K562 (cell line): ENCODE results near the gene NBEAL1. TPM values are rescaled to one million over a fixed set of nuclear protein-coding genes. Genes with fewer than 3 reads are reported as not detected.
A peak's percentile ranks its signal among the peaks of the same experiment; 100 is the strongest.
"Not testable (repeated sequence)": the region's sequence is repeated elsewhere in the genome, so short reads cannot be mapped to it uniquely, and the experiment has no call there.

Experiments
- ATAC-seq: fragments of 200-7000 bp; cut with Tn5 transposase; 3 replicates; pipeline ENCODE4 v1.9.1; 2020; ENCODE audit warnings: moderate library complexity
- BruUV-seq: library from RNA; stranded (reverse); fragments of 400-500 nt; replicated peaks from 2 replicates; lab custom pipeline; 2021; lab: Mats Ljungman, UMichigan
- CTCF ChIA-PET: fragments of 300-600 bp; formaldehyde crosslinking; extraction: SDS; loops from one replicate; lab custom pipeline; 2021; ENCODE audit warnings: low intra/inter-chr PET ratio; lab: Yijun Ruan, JAX
- POLR2A ChIA-PET: fragments of 300-600, 350-650 bp; sonication (Branson Sonifier 250); formaldehyde crosslinking; extraction: SDS; loops from one replicate; lab custom pipeline; 2021; ENCODE audit warnings: antibody characterized with exemption, inconsistent platforms; lab: Yijun Ruan, JAX
- DNase-seq, 4 experiments: peaks; one replicate each; pipeline versions ENCODE4 v3.0.0 to v3.0.0-alpha.2; 2011 to 2018; ENCODE audit warnings: low spot score in 3 of 4, mixed read lengths in 3 of 4; ENCODE audit errors: extremely low read depth in 1 of 4
- FAIRE-seq: peaks from 2 replicates; lab custom pipeline; 2011; peaks lifted over from hg19 to GRCh38; lab: Jason Lieb, UNC
- H2AFZ ChIP-seq: 2 replicates; pipeline ENCODE4 v1.6.0; 2011; ENCODE audit warnings: low read depth, low read length, control low read depth, inconsistent platforms
- H3K27ac ChIP-seq: fragments of 200-600 bp; 3 replicates; pipeline ENCODE4 v1.8.0; 2011; ENCODE audit warnings: low read depth, mild to moderate bottlenecking, control low read depth, inconsistent platforms, low read length, moderate library complexity, mixed read lengths; ENCODE audit errors: extremely low read depth
- H3K27me3 ChIP-seq, 2 experiments: fragments of 300-600 bp in 1 of 2; 2 replicates in 1 of 2; 3 replicates in 1 of 2; pipeline versions ENCODE4 v1.6.0 to v1.8.0; 2011; ENCODE audit warnings: inconsistent platforms in 2 of 2, low read length in 2 of 2, mild to moderate bottlenecking in 1 of 2, mixed read lengths in 1 of 2, moderate library complexity in 1 of 2; ENCODE audit not compliant: control insufficient read depth in 2 of 2, insufficient read depth in 2 of 2
- H3K36me3 ChIP-seq: fragments of 300-600 bp; 3 replicates; pipeline ENCODE4 v1.8.0; 2011; ENCODE audit warnings: mild to moderate bottlenecking, low read length, inconsistent platforms; ENCODE audit not compliant: control insufficient read depth, insufficient read depth
- H3K4me1 ChIP-seq, 2 experiments: fragments of 200-600 bp in 1 of 2; replicated peaks in 1 of 2; 2 replicates in 1 of 2; 3 replicates in 1 of 2; pipeline versions ENCODE4 v1.5.1 to v1.8.0; 2011; ENCODE audit warnings: inconsistent platforms in 2 of 2, low read length in 2 of 2, mild to moderate bottlenecking in 1 of 2, mixed read lengths in 1 of 2, moderate library complexity in 1 of 2; ENCODE audit not compliant: control insufficient read depth in 2 of 2, insufficient read depth in 2 of 2
- H3K4me2 ChIP-seq: 2 replicates; pipeline ENCODE4 v1.6.1; 2011; ENCODE audit warnings: low read length, control low read depth, inconsistent platforms, mixed read lengths; ENCODE audit not compliant: insufficient read depth
- H3K4me3 ChIP-seq: fragments of 200-600 bp; sonication (generic), shearing (Covaris generic); 2 replicates; pipeline ENCODE4 v1.5.1; 2016; ENCODE audit warnings: control low read depth, inconsistent platforms
- H3K79me2 ChIP-seq: fragments of 200-600 bp; 3 replicates; pipeline ENCODE4 v1.8.0; 2011; ENCODE audit warnings: low read length, inconsistent platforms; ENCODE audit not compliant: control insufficient read depth, insufficient read depth
- H3K9ac ChIP-seq, 2 experiments: 2 replicates each; pipeline versions ENCODE4 v1.6.0 to v1.6.1; 2011; ENCODE audit warnings: low read depth in 2 of 2, low read length in 2 of 2, control low read depth in 1 of 2, inconsistent platforms in 1 of 2, mild to moderate bottlenecking in 1 of 2, mixed read lengths in 1 of 2; ENCODE audit not compliant: insufficient read depth in 1 of 2
- H3K9me1 ChIP-seq: one replicate; pipeline ENCODE4 v1.6.0; 2011; ENCODE audit warnings: inconsistent platforms, mild to moderate bottlenecking, low read length, moderate library complexity; ENCODE audit not compliant: control insufficient read depth, insufficient read depth
- H3K9me3 ChIP-seq: replicated peaks from 2 replicates; pipeline ENCODE4 v1.5.1; 2011; ENCODE audit warnings: low read depth, low read length, inconsistent platforms; ENCODE audit not compliant: control insufficient read depth, insufficient read depth
- H4K20me1 ChIP-seq: replicated peaks from 2 replicates; pipeline ENCODE4 v1.6.1; 2011; ENCODE audit warnings: low read length, inconsistent platforms, mixed read lengths; ENCODE audit not compliant: control insufficient read depth, insufficient read depth
- JUND ChIP-seq, 2 experiments: IDR thresholded peaks; 2 replicates in 1 of 2; 3 replicates in 1 of 2; pipeline ENCODE4 v1.6.1; 2011; ENCODE audit warnings: borderline replicate concordance in 2 of 2, low read depth in 2 of 2, low read length in 2 of 2, improper control_type of control experiment in 1 of 2, missing biosample characterization in 1 of 2, missing genetic modification characterization in 1 of 2, missing genetic modification reagents in 1 of 2
- RCOR1 ChIP-seq, 2 experiments: IDR thresholded peaks; 2 replicates each; pipeline ENCODE4 v1.6.1; 2012; ENCODE audit warnings: low read depth in 2 of 2, low read length in 2 of 2, borderline replicate concordance in 1 of 2, improper control_type of control experiment in 1 of 2
- ZNF165 ChIP-seq: fragments of 250-450 bp; sonication (Bioruptor Pico); IDR thresholded peaks from 2 replicates; pipeline ENCODE4 v1.4.0; 2020; ENCODE audit warnings: borderline replicate concordance
- WGBS: fragments of 100-300 bp; shearing (Covaris generic); methylation state at CpG from one replicate; pipeline ENCODE4 v1.1.6; 2016; ENCODE audit warnings: low coverage, mixed read lengths; ENCODE audit not compliant: insufficient coverage; ENCODE audit errors: missing lambda C conversion rate; 5-methylcytosine and 5-hydroxymethylcytosine counted together
- in situ Hi-C: fragments of 300-500 bp; cut with MboI; formaldehyde crosslinking; loops from 4 replicates; pipeline ENCODE4 v1.15.0; 2018; ENCODE audit warnings: inconsistent platforms, mixed read lengths
- intact Hi-C: fragments of 100-400 bp; cut with micrococcal nuclease; formaldehyde crosslinking; loops from 2 replicates; pipeline ENCODE4 v1.14.2; 2022
- polyA plus RNA-seq, 8 experiments: library from polyadenylated mRNA; depleted of rRNA in 4 of 8; stranded (reverse) in 5 of 8; unstranded in 3 of 8; fragments of >200 nt; fragmentation: Nextera tagmentation in 2 of 8; fragmentation: Illumina TruSeq in 1 of 8; extraction: Ambion mirVana in 2 of 8; extraction: Trizol in 1 of 8; gene quantifications; 2 replicates each; pipeline versions ENCODE4 v1.2.1 to v1.2.3, GENCODE V29; 2011 to 2014; ENCODE audit warnings: inconsistent platforms in 1 of 8, missing spikeins in 1 of 8
- total RNA-seq, 7 experiments: library from RNA; depleted of rRNA in 6 of 7; stranded (reverse); fragments of >200 nt in 6 of 7; fragmentation: Illumina TruSeq in 2 of 7; extraction: Trizol in 2 of 7; gene quantifications; 2 replicates each; pipeline versions ENCODE4 v1.2.1 to v1.2.3, GENCODE V29; 2011 to 2021; ENCODE audit warnings: low replicate concordance in 1 of 7
- TF ChIP-seq, protein P1 (sequence below), 2 experiments: fragments of 450-650 bp in 1 of 2; sonication (generic) in 1 of 2; formaldehyde crosslinking in 1 of 2; IDR thresholded peaks in 1 of 2; conservative IDR thresholded peaks in 1 of 2; 2 replicates each; pipeline versions ENCODE4 v1.6.1 to v1.8.1; 2016 to 2023; ENCODE audit warnings: mild to moderate bottlenecking in 2 of 2, moderate library complexity in 2 of 2, inconsistent platforms in 1 of 2, missing genetic modification reagents in 1 of 2

The NBEAL1 gene
- total and polyA plus RNA-seq, 9 of the 15 experiments (the other 6 are each of a cell fraction or from before 2014, with no cell fraction given), result 2.1 to 13.5 (median 7.3) TPM

DNA sequence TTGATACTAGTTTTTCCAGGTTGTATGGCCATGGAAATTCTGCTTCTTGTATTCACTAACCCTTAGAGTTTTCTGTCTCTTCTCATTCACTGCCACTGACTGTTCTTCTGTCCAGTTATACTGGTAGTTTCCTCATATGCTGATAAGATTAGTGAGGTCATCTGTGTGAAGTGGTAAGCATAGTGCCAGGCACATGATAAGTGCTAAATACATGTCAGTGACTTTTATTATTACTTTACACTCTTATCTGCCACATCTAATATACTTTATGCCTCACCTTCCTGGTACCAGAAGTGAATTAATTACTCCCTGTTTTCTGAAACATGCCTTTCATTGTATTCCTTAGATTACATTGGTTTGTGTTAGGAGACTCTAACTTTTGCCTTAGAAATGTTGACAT, 91.3 kb downstream of the NBEAL1 start:
- H3K36me3 ChIP-seq, result peaks cover 11% of the 10 kb centered on the region; the same call in 2 of the 3 replicates
- no peak for ATAC-seq
- H3K4me1 ChIP-seq, result no peaks in the 10 kb centered on the region
- no peak overlapping the region for H2AFZ ChIP-seq
- no peak for FAIRE-seq
- no peak overlapping the region for H3K9ac ChIP-seq
- H3K9me3 ChIP-seq, result no peaks in the 10 kb centered on the region
- POLR2A ChIA-PET, result no interaction called here
- H3K9me1 ChIP-seq, result no peaks in the 10 kb centered on the region
- no peak overlapping the region for H3K4me2 ChIP-seq
- H3K27me3 ChIP-seq, result no peaks in the 10 kb centered on the region
- TF ChIP-seq RCOR1 (IDR thresholded peaks at IDR 0.05; ENCODE audit: borderline replicate concordance in 1 of 2, low read depth in 2 of 2, low read length in 2 of 2) (no peak), ZNF165 (CRISPR knock-in tag) (no peak), JUND (IDR thresholded peaks at IDR 0.05; ENCODE audit: borderline replicate concordance, low read depth, low read length) (no peak), JUND (tag; IDR thresholded peaks at IDR 0.05; ENCODE audit: borderline replicate concordance, low read depth, low read length) (peak; percentile 30; the same call in 1 of the 3 replicates)
- TF ChIP-seq, protein P1, sequence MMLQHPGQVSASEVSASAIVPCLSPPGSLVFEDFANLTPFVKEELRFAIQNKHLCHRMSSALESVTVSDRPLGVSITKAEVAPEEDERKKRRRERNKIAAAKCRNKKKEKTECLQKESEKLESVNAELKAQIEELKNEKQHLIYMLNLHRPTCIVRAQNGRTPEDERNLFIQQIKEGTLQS (IDR thresholded peaks at IDR 0.05), result peak; percentile 37; the same call in 1 of the 2 replicates
- TF ChIP-seq, protein P1 (CRISPR knock-in tag; conservative IDR thresholded peaks at IDR 0.05), result no peak
- no peaks in the 10 kb centered on the region for H3K79me2 ChIP-seq
- in situ Hi-C loops (no loop called here), intact Hi-C loops (no loop called here)
- no peaks in the 10 kb centered on the region for H4K20me1 ChIP-seq
- CTCF ChIA-PET, result interaction anchor here (0.6 kb wide), 1 partner anchor 291 kb away, joined by 3 read pairs; no protein-coding TSS in a partner anchor
- H3K27ac ChIP-seq, result no peak overlapping the region
- DNase-seq, result no peak
- BruUV-seq, result no TSS peak
- no peak overlapping the region for H3K4me3 ChIP-seq

DNA sequence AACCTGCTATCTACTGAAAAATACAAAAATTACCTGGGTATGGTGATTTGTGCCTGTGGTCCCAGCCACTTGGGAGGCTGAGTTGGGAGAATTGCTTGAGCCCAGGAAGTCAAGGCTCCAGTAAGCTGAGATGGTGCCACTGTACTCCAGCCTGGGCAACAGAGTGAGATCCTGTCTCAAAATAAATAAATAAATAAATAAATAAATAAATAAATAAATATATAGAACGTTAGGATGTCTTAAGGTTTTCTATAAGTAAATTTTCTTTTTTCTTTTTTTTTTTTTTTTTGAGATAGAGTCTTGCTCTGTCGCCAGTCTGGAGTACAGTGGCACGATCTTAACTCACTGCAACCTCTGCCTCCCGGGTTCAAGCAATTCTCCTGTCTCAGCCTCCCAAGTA, 95.8 kb downstream of the NBEAL1 start:
- 100% methylated on average over 1 of the region's 4 CpGs for WGBS
- CTCF ChIA-PET, H4K20me1 ChIP-seq, H3K9me3 ChIP-seq, ATAC-seq, H2AFZ ChIP-seq, POLR2A ChIA-PET, H3K27me3 ChIP-seq, in situ Hi-C loops, H3K4me2 ChIP-seq, H3K9ac ChIP-seq, intact Hi-C loops, BruUV-seq, H3K9me1 ChIP-seq, H3K4me3 ChIP-seq, DNase-seq, H3K79me2 ChIP-seq, H3K27ac ChIP-seq, FAIRE-seq, H3K4me1 ChIP-seq: not testable (repeated sequence)
- H3K36me3 ChIP-seq, result peaks cover 18% of the 10 kb centered on the region; the same call in 2 of the 3 replicates
